GM18499 (cell line): ENCODE results near the gene CEBPG.

Source experiments
- ATAC-seq: cut with Tn5 transposase; IDR thresholded peaks from one replicate; pipeline ENCODE4 v1.9.1; 2021; ENCODE audit warnings: moderate number of reproducible peaks; ENCODE audit not compliant: insufficient read depth, unreplicated experiment

Gene CEBPG

DNA sequence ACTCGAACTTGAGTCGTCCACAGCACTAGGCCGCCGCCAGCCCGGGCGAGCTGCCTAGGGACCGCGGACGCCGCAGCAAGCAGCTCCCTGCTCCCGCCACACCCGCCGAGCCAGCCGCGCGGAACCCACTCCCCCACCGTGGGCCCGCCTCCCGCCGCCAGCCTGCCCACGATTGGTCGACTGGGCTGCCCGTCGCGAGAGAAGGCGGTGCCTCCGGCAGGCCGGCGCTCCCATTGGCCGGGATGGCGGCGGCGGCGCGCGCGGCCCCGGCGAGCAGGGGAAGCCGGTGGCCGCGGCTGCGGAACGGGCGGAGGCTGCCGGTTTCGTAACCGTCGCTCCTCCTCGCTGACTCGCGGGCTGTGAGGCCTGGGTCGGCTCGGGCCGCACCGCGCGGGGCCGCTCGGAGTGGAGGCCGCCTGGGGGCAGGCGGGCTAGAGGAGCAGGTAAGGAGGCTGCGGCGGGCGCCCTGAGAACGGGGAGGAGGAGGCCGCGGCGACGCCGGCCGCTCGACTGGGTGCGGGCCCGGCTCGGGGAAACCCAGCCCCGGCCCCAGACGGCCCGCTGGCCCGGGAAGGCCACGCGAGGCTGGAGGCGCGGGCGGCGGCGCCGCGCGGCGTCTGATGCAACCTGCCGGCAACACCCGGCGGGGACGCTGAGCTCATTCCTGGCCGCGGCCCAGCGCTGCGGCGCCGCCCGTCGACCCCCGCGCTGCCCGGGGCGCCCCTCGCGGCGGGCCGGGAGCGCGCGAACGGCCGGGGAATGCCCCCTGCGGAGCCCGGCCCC, at the start of gene CEBPG:
Gene CEBPG, plus strand, starts transcription at position 257 of the 783 bp plus-strand sequence. CDS start 5,531 bp downstream, outside the sequence.
- no peak for ATAC-seq

DNA sequence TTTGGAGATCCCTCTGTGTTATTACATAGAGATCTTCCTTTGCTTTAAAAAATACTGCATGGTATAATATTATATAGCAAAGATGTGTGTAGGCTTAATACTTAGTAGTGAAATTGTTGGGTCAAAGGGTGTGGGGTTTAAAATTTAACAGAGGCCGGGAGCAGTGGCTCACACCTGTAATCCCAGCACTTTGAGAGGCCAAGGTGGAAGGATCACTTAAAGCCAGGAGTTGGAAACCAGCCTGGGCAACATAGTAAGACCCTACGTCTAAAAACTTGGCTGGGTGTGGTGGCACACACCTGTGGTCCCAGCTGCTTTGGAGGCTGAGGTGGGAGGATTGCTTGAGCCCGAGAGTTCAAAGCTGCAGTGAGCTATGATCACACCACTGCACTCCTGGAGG, 48.9 kb upstream of the CEBPG start:
- ATAC-seq: no peak

DNA sequence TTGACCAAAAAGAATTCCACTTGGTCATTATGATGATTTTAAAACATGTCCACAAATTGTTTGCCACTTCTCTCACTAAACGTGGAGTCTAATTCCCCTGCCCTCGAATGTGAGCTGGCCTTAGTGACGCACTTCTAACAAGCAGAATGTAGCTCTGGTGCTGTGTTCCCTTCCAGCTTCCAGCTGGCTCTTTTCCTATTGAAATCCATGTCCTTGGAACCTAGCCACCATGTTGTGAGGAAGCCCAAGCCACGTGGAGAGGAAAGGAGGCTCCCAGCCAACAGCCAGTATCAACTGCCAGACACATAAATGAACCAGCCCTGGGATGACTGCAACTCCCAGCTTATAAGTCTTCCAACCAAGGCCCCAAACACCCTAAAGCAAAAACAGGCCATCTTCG, 47.6 kb upstream of the CEBPG start:
- no peak for ATAC-seq

DNA sequence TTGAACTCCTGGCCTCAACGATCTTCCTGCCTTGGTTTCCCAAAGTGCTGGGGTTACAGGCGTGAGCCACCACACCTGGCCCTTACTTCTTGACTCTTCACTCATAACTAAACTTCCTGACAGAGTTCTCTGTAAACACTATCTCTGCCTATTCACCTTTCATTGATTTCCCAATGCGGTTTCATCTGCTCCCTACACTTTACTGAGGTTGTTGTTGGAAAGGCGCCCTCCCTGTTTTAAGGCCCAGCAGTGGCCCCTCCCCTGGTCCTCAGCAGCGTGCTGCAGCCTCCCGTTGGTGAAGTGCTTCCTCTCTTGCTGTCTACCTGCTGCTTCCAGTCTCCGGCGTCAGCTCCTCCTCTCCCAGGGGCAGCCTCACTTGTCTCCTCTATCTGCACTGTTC, 44.4 kb upstream of the CEBPG start:
- ATAC-seq: no peak

DNA sequence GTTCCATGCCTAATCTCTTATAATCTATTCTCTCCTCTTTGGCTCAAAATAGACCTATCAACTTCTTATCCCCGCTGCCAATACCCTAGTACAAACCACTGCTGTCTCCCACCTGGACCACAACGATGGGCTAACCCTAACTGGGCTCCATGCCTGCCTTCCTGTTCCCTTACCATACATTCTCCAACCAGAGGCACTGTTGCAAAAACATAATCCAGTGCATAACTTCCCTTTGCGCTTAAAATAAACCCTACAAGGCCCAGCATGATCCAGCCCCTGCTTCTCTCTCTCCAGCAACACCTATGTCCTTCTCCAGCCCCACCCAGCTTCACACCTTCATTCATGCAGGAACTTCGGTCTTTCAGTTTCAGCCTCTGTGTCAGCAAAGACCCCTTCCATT, 43.8 kb upstream of the CEBPG start:
- no peak for ATAC-seq

DNA sequence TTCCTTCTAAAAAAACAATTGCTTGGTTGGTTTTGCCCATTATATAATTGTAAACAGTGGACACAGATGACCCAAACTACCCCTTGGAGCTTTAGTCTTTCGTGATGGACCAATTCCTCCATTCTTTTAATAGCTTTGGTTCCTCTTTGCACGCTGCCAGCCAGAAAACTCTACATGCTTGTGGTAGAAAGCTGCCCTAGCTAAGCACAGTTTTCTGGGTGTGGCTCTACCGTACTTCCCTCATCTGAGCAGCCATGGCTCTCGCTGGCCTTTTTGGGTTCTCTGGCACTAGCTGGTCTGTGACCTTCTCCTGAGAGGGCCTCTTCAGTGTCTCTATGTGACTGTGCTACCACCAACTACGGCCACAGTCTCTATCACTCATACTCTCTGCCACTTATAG, 41.3 kb upstream of the CEBPG start:
- no peak for ATAC-seq

DNA sequence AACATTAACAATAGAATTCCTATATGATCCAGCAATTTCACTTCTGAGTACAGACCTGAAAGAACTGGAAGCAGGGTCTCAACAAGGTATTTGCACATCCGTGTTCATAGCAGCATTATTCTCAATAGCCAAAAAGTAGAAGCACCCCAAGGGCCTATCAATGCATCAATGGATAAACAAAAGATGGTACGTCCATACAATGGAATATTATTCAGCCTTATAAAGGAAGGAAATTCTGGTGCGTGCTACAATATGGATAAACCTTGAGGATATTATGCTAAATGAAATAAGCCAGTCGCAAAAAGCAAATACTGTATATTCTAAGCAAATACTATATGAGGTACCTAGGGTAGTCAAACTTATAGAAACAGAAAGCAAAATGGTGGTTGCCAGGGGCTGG, 40.4 kb upstream of the CEBPG start:
- no peak for ATAC-seq

DNA sequence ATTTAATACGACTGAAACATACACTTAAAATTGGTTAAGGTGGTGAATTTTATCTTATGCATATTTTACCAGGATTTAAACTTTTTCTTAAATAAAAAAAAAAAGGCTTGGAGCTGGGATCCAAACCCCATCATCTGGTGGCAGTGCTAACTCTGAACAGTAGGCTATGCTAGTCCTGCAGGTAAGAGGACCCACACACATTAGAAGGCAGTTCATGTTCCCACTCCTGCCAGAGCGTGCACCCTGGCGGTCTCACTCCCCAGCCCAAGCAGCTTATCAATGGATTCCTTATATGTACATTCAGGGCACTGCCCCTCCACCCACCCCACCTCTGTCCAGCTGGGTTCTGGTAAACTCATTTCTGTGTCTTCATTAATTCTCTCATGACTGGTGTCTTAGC, 39.9 kb upstream of the CEBPG start:
- ATAC-seq: no peak

DNA sequence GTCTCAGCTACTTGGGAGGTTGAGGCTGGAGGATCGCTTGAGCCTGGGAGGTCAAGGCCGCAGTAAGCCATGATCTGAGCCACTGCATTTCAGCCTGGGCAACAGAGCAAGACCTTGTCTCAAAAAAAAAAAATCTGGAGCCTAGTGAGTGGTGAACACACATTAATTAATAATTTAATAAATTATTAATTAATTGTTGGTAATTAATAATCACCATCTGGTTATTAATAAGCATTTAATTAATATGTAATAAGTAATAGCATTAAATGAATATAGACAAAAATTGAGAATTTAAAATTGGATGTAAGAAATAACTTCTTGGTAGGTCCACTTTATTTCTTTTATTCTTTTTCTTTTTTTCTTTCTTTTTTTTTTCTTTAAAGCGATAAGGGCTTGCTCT, 39.2 kb upstream of the CEBPG start:
- no peak for ATAC-seq

DNA sequence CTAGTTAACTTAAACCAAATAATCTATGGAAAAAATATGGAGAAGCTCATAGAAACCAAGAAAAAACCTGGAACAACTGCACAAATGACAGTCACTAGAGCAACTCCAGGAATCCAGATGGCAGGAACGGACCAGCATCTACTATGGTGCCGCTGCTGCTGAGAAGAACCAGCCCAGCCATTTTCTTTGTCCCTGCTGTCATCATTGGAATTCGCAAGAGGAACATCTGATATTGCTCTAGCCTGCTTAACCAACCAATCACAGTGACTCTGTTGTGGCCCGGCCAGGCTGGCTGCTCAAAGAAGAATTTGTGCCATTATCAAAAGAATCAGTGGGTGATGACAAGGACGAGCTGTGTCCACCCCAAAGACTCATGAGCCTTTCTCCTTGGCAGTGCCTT, 38.1 kb upstream of the CEBPG start:
- no peak for ATAC-seq

DNA sequence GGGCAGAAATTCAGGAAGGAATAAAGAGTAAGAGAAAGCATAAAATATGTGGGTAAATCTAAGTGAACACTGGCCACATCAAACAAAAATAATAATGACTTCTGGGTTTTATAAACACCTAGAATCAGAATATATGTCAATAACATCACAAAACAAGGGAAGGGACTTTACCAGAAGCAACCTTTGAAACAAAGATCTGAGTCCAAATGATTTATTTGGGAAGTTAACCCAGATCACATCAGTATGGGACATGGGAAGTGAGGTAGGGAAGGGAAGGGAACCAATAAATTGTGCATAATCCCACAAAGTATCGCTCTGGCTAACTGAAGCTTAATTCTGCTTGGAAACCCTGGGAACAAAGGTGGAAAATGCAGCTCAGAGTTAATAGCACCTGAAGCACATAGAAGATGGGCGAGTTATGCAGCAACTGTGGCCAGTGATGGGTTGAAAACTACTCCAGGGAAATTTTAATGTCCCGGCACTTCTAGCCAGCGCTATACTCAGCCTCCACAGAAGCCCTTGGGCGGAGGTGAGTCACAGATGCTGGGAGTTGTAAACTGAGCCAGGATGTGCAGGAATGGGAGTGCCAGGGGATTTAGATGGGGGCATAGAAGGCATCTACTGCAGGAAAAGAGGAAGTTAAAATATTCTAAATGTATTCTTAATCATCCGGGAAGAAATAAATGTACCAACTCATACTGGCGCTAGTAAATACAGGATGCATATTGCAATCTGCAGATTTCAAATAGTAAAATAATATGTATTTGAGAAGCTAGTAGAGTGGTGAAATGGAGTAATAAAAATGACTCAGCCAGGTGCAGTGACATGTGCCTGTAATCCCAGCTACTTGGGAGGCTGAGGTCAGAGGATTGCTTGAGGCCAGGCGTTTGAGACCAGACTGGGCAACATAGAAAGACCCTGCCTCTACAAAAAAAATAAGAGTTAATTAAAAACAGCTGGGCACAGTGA, 34.2 kb upstream of the CEBPG start:
- no peak for ATAC-seq

DNA sequence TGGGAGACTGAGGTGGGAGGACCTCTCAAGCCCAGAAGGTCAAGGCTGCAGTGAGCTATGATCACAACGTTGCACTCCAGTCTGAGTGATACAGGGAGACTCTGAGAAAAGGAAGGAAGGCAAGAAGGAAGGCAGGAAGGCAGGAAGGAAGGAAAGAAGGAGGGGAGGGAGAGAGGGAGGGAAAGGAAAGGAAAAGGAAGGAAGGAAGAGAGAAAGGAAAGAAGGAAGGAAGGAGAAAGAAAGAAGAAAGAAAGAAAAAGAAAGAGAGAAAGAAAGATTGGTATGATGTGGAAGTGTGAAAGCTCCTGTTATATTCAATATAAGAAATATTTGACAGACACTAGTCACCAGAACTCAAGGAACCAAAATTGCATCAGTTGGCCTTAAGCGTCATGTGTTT, 32.5 kb upstream of the CEBPG start:
- no peak for ATAC-seq

DNA sequence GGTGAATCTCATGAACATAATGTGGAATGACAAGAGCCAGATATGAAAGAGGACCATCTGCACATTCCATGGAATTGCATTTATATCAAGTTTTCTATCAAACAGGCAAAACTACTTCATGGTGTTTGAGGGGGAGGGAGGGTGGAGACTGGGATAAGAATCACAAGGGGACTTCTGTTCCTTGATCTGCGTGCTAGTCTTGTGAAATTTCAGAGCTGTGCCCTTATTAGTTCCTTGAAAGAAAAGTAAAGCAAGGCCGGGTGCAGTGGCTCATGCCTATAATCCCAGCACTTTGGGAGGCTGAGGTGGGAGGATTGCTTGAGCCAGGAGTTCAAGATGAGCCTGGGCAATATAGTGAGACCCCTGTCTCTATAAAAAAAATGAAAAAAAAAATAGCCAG, 30.2 kb upstream of the CEBPG start:
- no peak for ATAC-seq

DNA sequence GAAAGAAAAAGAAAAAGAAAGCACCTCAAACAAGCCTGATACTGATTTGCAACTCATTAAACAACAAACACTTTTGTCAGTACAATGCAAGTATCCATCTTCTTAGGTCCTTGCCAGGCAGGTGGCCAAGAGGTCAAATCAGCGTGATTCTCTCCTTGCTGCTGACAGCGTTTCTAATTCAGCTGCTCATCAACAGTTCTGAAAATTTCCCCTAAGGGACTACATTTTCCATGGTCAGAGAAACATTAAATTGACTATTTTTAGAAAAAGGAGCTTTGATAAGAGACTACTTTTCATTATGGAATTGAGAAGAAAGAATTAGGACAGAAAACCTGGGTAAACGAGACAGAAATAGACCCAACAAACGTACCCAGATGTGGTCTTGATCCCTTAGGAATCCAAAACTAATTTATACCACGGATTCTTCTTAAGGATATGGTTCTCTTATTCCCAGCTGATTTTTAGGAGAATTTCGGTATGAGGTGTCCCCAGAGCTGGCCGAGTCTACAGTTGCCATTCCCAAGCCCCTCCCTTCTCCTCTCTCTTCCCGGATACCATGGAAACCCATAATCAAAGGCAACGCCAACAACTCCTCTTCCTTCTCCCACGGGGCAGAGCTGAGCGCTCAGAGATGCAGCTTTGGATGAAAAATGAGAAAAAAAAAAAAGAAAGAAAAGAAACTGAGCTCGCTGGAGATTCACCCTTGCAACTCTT, 29.5 kb upstream of the CEBPG start:
- no peak for ATAC-seq

DNA sequence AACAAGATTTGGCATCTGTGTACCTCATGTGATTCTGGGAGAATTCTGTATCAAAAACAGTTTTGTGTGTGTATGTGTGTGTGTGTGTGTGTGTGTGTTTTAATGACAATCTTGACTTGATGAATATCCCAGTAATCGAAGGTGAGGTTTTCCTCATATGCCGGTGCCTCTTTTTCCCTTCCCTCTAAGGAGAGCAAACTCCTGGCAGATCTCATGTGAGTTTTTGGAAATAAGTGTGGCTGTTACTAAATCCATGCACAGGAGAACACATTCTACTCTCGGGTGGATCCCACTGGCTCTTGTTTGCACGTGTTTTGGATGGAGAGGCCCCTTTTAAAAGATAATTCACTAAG, 29.0 kb upstream of the CEBPG start:
- no peak for ATAC-seq

DNA sequence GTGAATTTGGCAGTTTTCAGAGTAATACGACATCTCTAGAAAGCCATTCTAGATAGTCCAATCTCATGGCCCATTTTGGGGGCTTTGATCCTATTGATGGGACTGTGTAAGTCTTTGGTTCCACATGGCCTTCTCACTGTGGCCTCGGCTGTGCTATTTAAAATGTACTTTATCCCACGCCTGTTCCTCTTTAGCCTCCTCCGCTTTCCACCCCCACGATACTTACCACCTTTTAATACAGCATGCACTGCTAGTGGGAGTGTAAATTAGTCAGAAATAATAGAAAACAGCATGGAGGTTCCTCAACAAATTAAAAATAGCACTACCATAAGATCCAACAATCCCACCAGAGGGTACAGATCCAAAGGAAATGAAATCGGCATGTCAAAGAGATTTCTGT, 28.3 kb upstream of the CEBPG start:
- no peak for ATAC-seq

DNA sequence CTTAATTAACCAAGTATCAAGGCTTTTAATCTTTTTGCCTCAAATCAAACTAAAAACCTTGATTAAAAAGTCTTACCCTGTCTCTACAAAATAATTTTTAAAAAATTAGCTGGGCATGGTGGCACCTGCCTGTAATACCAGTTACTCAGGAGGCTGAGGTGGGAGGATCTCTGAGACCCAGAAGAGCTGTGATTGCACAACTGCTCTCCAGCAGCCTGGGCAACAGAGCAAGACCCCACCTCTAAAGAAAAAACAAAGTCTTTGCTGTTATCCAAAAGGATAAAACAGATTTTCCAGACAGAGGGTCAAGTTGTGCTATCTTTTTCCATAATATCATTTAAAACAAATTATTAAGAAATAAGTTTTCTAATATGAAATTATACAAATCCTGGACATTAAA, 26.8 kb upstream of the CEBPG start:
- ATAC-seq: no peak

DNA sequence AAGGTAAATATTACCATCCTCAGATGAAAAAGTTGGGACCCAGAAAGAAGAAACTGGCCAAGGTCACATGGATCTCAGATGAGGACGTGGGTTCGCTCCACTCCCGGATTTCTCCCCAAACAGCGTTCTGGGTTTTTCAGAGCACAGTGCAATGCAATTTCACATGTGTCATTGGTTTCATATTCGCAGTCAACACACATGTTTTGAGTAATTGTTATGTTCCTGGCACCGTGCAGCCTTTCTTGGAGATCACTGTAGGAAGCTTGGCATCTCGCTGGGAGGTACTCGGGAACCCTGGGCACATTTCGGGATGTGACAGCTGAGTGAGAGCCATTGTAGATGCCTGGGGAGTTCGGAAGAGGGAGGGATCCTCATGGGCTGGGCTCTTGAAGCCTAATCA, 26.2 kb upstream of the CEBPG start:
- no peak for ATAC-seq

DNA sequence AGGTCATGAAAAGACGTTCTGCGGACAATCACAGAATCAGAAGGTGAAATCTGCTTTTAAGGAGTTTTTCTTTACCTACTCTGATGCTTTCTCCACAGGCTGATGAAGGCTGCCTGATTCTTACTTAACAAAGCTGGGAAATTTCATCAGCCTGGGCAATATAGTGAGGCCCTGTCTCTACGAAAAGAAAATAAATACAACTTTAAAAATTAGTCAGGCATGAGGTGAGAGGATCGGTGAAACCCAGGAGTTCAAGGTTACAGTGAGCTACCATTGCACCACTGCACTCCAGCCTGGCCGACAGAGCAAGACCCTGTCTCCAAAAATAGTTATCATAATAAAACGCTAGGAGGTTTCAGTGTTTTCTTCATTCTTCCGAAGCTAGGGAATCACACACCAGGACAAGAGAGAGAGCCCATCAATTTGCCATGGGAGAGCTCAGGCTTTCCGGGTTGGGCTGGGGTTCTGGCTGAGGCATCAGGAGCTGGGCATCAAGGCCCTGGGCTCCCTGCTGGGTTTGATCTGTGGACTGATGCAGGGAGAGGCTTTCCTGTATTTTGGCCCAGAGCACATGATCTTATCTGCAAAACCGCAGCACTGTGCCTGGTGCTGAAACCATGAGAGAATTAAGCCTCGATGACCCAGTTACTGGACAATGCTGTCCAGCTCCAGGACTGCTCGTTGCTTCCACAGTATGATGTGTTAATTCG, 25.1 kb upstream of the CEBPG start:
- no peak for ATAC-seq
